Measurements from ENCODE around the gene UBE2D2. TPM values are rescaled to one million over a fixed set of nuclear protein-coding genes. Genes with fewer than 3 reads are reported as not detected.
"Not testable (repeated sequence)": the region's sequence is repeated elsewhere in the genome, so short reads cannot be mapped to it uniquely, and the experiment has no call there.

UBE2D2 gene
- total and polyA plus RNA-seq, 2 of the 4 experiments (the other 2 are of a cell fraction): 26.9 to 35.7 TPM

GRCh38 chr5:139584137-139584536 is 23.0 kb downstream of the UBE2D2 start:
- H3K4me2 ChIP-seq (ENCODE audit: low read depth, low read length): no peak overlapping the region
- no peak for ATAC-seq (ENCODE audit: low read depth)
- CTCF ChIA-PET: no interaction called here
- intact Hi-C loops (cut with micrococcal nuclease) (no loop called here), in situ Hi-C loops (cut with MboI; ENCODE audit: low sequenced_read_pairs) (no loop called here), dilution Hi-C loops (cut with HindIII; ENCODE audit: low sequenced_read_pairs, unreplicated experiment) (no loop called here)
- H3K9ac ChIP-seq (ENCODE audit: low read depth, low read length): no peak overlapping the region
- H3K23ac ChIP-seq (ENCODE audit: low read depth, low read length): no peak overlapping the region
- no peak overlapping the region for H2BK5ac ChIP-seq (ENCODE audit: low read depth, low read length, poor library complexity, severe bottlenecking)
- no peak overlapping the region for H2AFZ ChIP-seq (replicated peaks; ENCODE audit: low read length, poor library complexity)
- H3K27me3 ChIP-seq (ENCODE audit: control insufficient read depth, insufficient read depth, low read length): no peaks in the 10 kb centered on the region
- BruUV-seq (replicated peaks): no TSS peak
- H2AK9ac ChIP-seq (replicated peaks; ENCODE audit: low read depth, low read length, poor library complexity): no peak overlapping the region
- H3K14ac ChIP-seq (replicated peaks; ENCODE audit: low read depth, low read length): no peak overlapping the region
- H3K79me1 ChIP-seq (ENCODE audit: low read depth in 1 of 2, low read length in 2 of 2): peaks cover 11 to 60% of the 10 kb centered on the region in 2 experiments; a peak in 3 of 4 replicates
- POLR2A ChIA-PET (ENCODE audit: unreplicated experiment): no interaction called here
- H4K8ac ChIP-seq (ENCODE audit: low read depth in 2 of 2, low read length in 2 of 2): no peak overlapping the region
- H2BK20ac ChIP-seq (ENCODE audit: low read depth, low read length): no peak overlapping the region
- H3K18ac ChIP-seq (ENCODE audit: low read depth, low read length): no peak overlapping the region
- H4K20me1 ChIP-seq (ENCODE audit: insufficient read depth, low read length): peaks cover 54% of the 10 kb centered on the region
- H2BK120ac ChIP-seq (ENCODE audit: low read depth, low read length): no peak overlapping the region
- DNase-seq: no peak
- H3K27ac ChIP-seq (ENCODE audit: insufficient read depth, low read length): no peak overlapping the region
- no peak overlapping the region for H4K91ac ChIP-seq (ENCODE audit: insufficient read depth, low read depth, low read length)
- H3K4ac ChIP-seq (ENCODE audit: low read depth, low read length): no peak overlapping the region
- H2AK5ac ChIP-seq (ENCODE audit: low read depth, low read length): no peak overlapping the region
- TF ChIP-seq MAFK (IDR thresholded peaks at IDR 0.05; ENCODE audit: low read depth, low read length) (no peak), FOS (IDR thresholded peaks at IDR 0.05; ENCODE audit: low read depth, low read length) (no peak)
- H3K56ac ChIP-seq (ENCODE audit: extremely low read depth, insufficient read depth, low read length): no peak overlapping the region
- peaks cover 3% of the 10 kb centered on the region; the same call in 1 of the 2 replicates for H3K4me1 ChIP-seq (ENCODE audit: control insufficient read depth, insufficient read depth, low read length)
- H3K9me1 ChIP-seq (ENCODE audit: insufficient read depth, low read length): peaks cover 15% of the 10 kb centered on the region; the same call in 1 of the 2 replicates
- peaks cover 11% of the 10 kb centered on the region for H3K36me3 ChIP-seq (ENCODE audit: control insufficient read depth, insufficient read depth, low read length)
- H4K5ac ChIP-seq (ENCODE audit: low read depth, low read length): no peak overlapping the region
- no peaks in the 10 kb centered on the region for H3K9me3 ChIP-seq (ENCODE audit: control insufficient read depth, insufficient read depth, low read length)
- H3K4me3 ChIP-seq (ENCODE audit: insufficient read depth, low read depth, low read length): no peak overlapping the region
- H2BK15ac ChIP-seq (ENCODE audit: low read depth, low read length): no peak overlapping the region
- WGBS, 2 experiments (ENCODE audit: extremely low coverage in 2 of 2, insufficient read length in 1 of 2): no CpG with 5 or more reads among the region's 3 CpGs

DNA sequence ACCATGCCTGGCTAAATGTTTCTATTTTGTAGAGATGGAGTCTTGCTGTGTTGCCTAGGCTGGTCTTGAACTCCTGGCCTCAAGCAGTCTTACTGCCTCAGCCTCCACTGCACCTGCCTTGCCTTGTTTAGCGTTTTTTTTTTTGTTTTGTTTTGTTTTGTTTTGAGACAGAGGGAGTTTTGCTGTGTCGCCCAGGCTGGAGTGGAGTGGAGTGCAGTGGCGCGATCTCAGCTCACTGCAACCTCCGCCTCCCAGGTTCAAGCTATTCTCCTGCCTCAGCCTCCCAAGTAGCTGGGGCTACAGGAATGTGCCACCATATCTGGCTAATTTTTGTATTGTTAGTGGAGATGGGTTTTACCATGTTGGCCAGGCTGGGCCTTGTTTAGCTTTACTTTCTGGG is 27.0 kb downstream of the UBE2D2 start:
- H3K4me3 ChIP-seq (ENCODE audit: insufficient read depth, low read depth, low read length); dilution Hi-C loops (cut with HindIII; ENCODE audit: low sequenced_read_pairs, unreplicated experiment); H2BK15ac ChIP-seq (ENCODE audit: low read depth, low read length); H3K9ac ChIP-seq (ENCODE audit: low read depth, low read length); H2AFZ ChIP-seq (replicated peaks; ENCODE audit: low read length, poor library complexity); H3K56ac ChIP-seq (ENCODE audit: extremely low read depth, insufficient read depth, low read length); H3K18ac ChIP-seq (ENCODE audit: low read depth, low read length); H3K23ac ChIP-seq (ENCODE audit: low read depth, low read length); H4K8ac ChIP-seq (ENCODE audit: low read depth in 2 of 2, low read length in 2 of 2); CTCF ChIA-PET; H3K4ac ChIP-seq (ENCODE audit: low read depth, low read length); H3K4me1 ChIP-seq (ENCODE audit: control insufficient read depth, insufficient read depth, low read length); BruUV-seq (replicated peaks); H4K91ac ChIP-seq (ENCODE audit: insufficient read depth, low read depth, low read length); in situ Hi-C loops (cut with MboI; ENCODE audit: low sequenced_read_pairs); H2AK9ac ChIP-seq (replicated peaks; ENCODE audit: low read depth, low read length, poor library complexity); H3K14ac ChIP-seq (replicated peaks; ENCODE audit: low read depth, low read length); H2BK20ac ChIP-seq (ENCODE audit: low read depth, low read length); DNase-seq; H2AK5ac ChIP-seq (ENCODE audit: low read depth, low read length); H3K4me2 ChIP-seq (ENCODE audit: low read depth, low read length); H2BK5ac ChIP-seq (ENCODE audit: low read depth, low read length, poor library complexity, severe bottlenecking); ATAC-seq (ENCODE audit: low read depth); H3K9me3 ChIP-seq (ENCODE audit: control insufficient read depth, insufficient read depth, low read length); intact Hi-C loops (cut with micrococcal nuclease); POLR2A ChIA-PET (ENCODE audit: unreplicated experiment); H3K27me3 ChIP-seq (ENCODE audit: control insufficient read depth, insufficient read depth, low read length): not testable (repeated sequence)
- no CpG with 5 or more reads among the region's 5 CpGs for WGBS, 2 experiments (ENCODE audit: extremely low coverage in 2 of 2, insufficient read length in 1 of 2)
- Histone ChIP-seq H3K36me3 (ENCODE audit: control insufficient read depth, insufficient read depth, low read length) (peaks cover 11% of the 10 kb centered on the region), H4K20me1 (ENCODE audit: insufficient read depth, low read length) (peaks cover 40% of the 10 kb centered on the region), H2BK120ac (ENCODE audit: low read depth, low read length) (peak overlapping the region; percentile 29; the same call in 1 of the 2 replicates), H4K5ac (ENCODE audit: low read depth, low read length) (0 out of 2 replicates have a peak overlapping the region, but pooled peaks have one; percentile 66), H3K27ac (ENCODE audit: insufficient read depth, low read length) (peak overlapping the region; percentile 41; the same call in 1 of the 2 replicates), H3K9me1 (ENCODE audit: insufficient read depth, low read length) (peaks cover 15% of the 10 kb centered on the region; the same call in 1 of the 2 replicates), H3K79me1 (ENCODE audit: low read depth in 1 of 2, low read length in 2 of 2) (peaks cover 11 to 60% of the 10 kb centered on the region in 2 experiments; a peak in 3 of 4 replicates)
